ENCODE data around the gene ADAMTS2. TPM values are rescaled to one million over a fixed set of nuclear protein-coding genes. Genes with fewer than 3 reads are reported as not detected.

ADAMTS2 gene
- total and polyA plus RNA-seq, 2 of the 8 experiments (the other 6 are each of a cell fraction or from before 2014, with no cell fraction given): 6.6 to 7.3 TPM

DNA sequence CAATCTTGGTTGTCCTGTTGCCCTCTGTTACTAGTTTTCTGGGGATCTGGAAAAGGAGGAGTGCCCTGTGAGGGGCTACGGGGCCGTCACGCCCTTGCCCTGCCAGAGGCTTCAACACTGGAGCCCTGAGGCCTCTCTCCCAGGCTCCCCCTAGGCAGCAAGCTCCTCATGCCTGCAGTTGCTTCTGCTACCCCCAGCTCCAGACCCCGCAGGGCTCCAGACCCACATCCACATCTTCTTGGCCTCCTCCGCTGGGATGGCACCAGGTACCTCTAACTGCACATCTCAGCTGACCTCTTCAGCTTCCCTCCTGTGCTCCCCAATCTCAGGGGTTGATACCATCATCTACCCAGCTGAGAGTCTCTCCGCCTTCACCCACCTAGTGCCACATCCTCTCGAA, 169.1 kb downstream of the ADAMTS2 start:
- CTCF ChIA-PET (ENCODE audit: partially characterized antibody): interaction anchor here (0.6 to 1.9 kb wide), 4 partner anchors 9 to 104 kb away, joined by 3 to 7 read pairs (median 5); no protein-coding TSS in a partner anchor
- H3K36me3 ChIP-seq (ENCODE audit: control insufficient read depth in 2 of 4, insufficient read depth in 4 of 4, low read length in 3 of 4): no peaks in the 10 kb centered on the region
- TF ChIP-seq TBP (IDR thresholded peaks at IDR 0.05; ENCODE audit: low read depth, low read length) (no peak), TEAD4 (IDR thresholded peaks at IDR 0.05; ENCODE audit: low read depth, low read length) (no peak), POLR2A (IDR thresholded peaks at IDR 0.05; ENCODE audit: control extremely low read depth in 1 of 2, low read depth in 2 of 2, low read length in 2 of 2) (no peak), CREB1 (IDR thresholded peaks at IDR 0.05) (no peak), CEBPB (IDR thresholded peaks at IDR 0.05; ENCODE audit: low read depth, low read length) (no peak), CBX5 (IDR thresholded peaks at IDR 0.05; ENCODE audit: low read depth, low read length) (no peak), KDM1A (IDR thresholded peaks at IDR 0.05; ENCODE audit: borderline replicate concordance, low read length) (no peak), SUZ12 (IDR thresholded peaks at IDR 0.05; ENCODE audit: low read length) (no peak), EGR1 (IDR thresholded peaks at IDR 0.05; ENCODE audit: borderline replicate concordance, low read depth, low read length) (no peak), SIN3A (conservative IDR thresholded peaks at IDR 0.05 in 1 of 2, IDR thresholded peaks at IDR 0.05 in 1 of 2; ENCODE audit: low read depth in 1 of 2, low read length in 2 of 2) (no peak), RNF2 (IDR thresholded peaks at IDR 0.05; ENCODE audit: borderline replicate concordance, low read depth, low read length, missing control alignments, poor library complexity, severe bottlenecking) (no peak), CBX8 (IDR thresholded peaks at IDR 0.05; ENCODE audit: borderline replicate concordance, low read depth, low read length) (no peak), GABPA (IDR thresholded peaks at IDR 0.05; ENCODE audit: borderline replicate concordance, insufficient read depth, low read length) (no peak), TCF12 (IDR thresholded peaks at IDR 0.05; ENCODE audit: low read depth, low read length) (no peak), EP300 (IDR thresholded peaks at IDR 0.05; ENCODE audit: borderline replicate concordance in 1 of 2, low read depth in 2 of 2, low read length in 2 of 2) (no peak)

More for the DNA sequence above, 169.1 kb downstream of the ADAMTS2 start:
- 71% methylated on average over 7 of the region's 7 CpGs; no CpG with 5 or more reads in 1 of the 2 experiments for WGBS, 2 experiments (ENCODE audit: extremely low coverage in 1 of 2, insufficient coverage in 1 of 2, insufficient read length in 1 of 2, insufficient replicate concordance in 2 of 2, low coverage in 1 of 2, low lambda C conversion rate in 2 of 2, missing lambda C conversion rate in 1 of 2)
- no peaks in the 10 kb centered on the region for H3K79me2 ChIP-seq (ENCODE audit: control insufficient read depth in 1 of 2, insufficient read depth in 2 of 2, low read length in 2 of 2)
- H3K4ac ChIP-seq (replicated peaks; ENCODE audit: insufficient read length, low read depth, low read length): no peak overlapping the region
- H3K27ac ChIP-seq (ENCODE audit: low read depth, low read length): no peak overlapping the region
- no peak overlapping the region for H3K18ac ChIP-seq (ENCODE audit: extremely low read depth, low read length)
- no peaks in the 10 kb centered on the region for H3K27me3 ChIP-seq (replicated peaks in 1 of 4; ENCODE audit: control insufficient read depth in 3 of 4, extremely low read depth in 1 of 4, insufficient read depth in 3 of 4, low read length in 3 of 4)
- DNase-seq (ENCODE audit: low read depth in 1 of 2, low spot score in 2 of 2) (peak in 1 of 2 experiments; percentile 33), FAIRE-seq (no peak)
- H2BK20ac ChIP-seq (ENCODE audit: low read length): no peak overlapping the region
- H3K23ac ChIP-seq (ENCODE audit: insufficient read length): no peak overlapping the region
- H3K4me2 ChIP-seq (ENCODE audit: insufficient read depth in 1 of 2, low read depth in 2 of 2, low read length in 2 of 2): no peak overlapping the region
- H4K5ac ChIP-seq (ENCODE audit: insufficient read length, low read depth, low read length): no peak overlapping the region
- no peaks in the 10 kb centered on the region; a peak in 1 of 7 replicates for H3K4me1 ChIP-seq (replicated peaks in 1 of 4; ENCODE audit: control insufficient read depth in 3 of 4, insufficient read depth in 4 of 4, low read length in 3 of 4)
- H2AK5ac ChIP-seq (ENCODE audit: low read depth, low read length): no peak overlapping the region
- H4K8ac ChIP-seq (ENCODE audit: extremely low read depth, insufficient read depth, low read length): peak overlapping the region; percentile 11; the same call in 1 of the 2 replicates
- H4K91ac ChIP-seq (replicated peaks; ENCODE audit: insufficient read length, low read length): no peak overlapping the region
- no peak overlapping the region for H2BK5ac ChIP-seq (ENCODE audit: low read depth, low read length)
- H2BK12ac ChIP-seq (ENCODE audit: low read depth, low read length): no peak overlapping the region
- POLR2A ChIA-PET (ENCODE audit: partially characterized antibody): no interaction called here
- no peak overlapping the region for H2AFZ ChIP-seq (ENCODE audit: low read length)
- H4K20me1 ChIP-seq (replicated peaks in 1 of 2; ENCODE audit: control insufficient read depth in 1 of 2, insufficient read depth in 2 of 2, low read length in 2 of 2): no peaks in the 10 kb centered on the region
- no peak overlapping the region for H3K56ac ChIP-seq (replicated peaks; ENCODE audit: insufficient read length, low read depth, low read length)
- H3K4me3 ChIP-seq (ENCODE audit: extremely low read depth in 1 of 4, insufficient read depth in 2 of 4, low read depth in 3 of 4, low read length in 4 of 4): no peak overlapping the region
- no peak overlapping the region for H3K14ac ChIP-seq (ENCODE audit: insufficient read length)
- H2BK120ac ChIP-seq (replicated peaks; ENCODE audit: low read depth, low read length): no peak overlapping the region
- H2BK15ac ChIP-seq (ENCODE audit: low read length): no peak overlapping the region
- no peaks in the 10 kb centered on the region for H3K23me2 ChIP-seq (ENCODE audit: low read depth, low read length)
- H3K79me1 ChIP-seq (ENCODE audit: low read depth, low read length): no peaks in the 10 kb centered on the region
- no peak overlapping the region for H3K9ac ChIP-seq (replicated peaks in 1 of 4; ENCODE audit: extremely low read depth in 1 of 4, low read depth in 3 of 4, low read length in 3 of 4)
- H3K9me3 ChIP-seq (ENCODE audit: insufficient read depth in 2 of 2, low read depth in 1 of 2, low read length in 1 of 2): no peaks in the 10 kb centered on the region
